Activated CD4-positive, CD25-positive, alpha-beta regulatory T cell treated with anti-CD3 and anti-CD28 coated beads, Interleukin-2, amount 50 U/mL, for 72 hours (primary cell): Measurements from ENCODE around the gene LNPEP.

Source experiments
- DNase-seq: peaks from one replicate; pipeline ENCODE4 v3.0.0; 2021

The LNPEP gene

DNA sequence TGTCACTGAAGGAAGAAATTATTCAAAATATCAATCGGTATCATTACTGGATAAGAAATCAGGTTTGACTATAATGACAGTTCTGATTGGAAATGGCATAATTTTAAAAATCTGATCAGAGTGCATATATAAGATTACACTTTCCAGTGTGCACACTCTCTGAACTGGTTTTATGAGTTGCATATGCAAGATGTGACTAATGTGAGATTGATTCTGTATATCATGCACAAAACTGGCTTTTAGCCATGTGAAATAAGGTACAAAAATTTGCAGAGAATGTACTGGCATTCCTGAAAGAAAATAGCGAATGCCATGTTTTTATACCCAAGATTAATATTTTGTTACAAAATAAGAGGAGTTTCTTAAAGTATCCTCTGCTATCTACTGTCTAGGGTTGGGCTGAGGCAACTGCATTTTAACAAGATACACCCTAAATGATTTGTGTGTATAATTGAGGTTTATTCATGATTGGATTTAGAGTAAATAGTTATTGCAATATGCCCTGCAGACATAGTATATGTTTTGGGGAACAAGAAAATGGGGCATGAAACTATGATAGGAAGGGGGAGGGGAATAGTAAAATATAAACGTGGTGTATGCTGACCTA lies 70.7 kb downstream of the LNPEP start:
- no peak for DNase-seq

DNA sequence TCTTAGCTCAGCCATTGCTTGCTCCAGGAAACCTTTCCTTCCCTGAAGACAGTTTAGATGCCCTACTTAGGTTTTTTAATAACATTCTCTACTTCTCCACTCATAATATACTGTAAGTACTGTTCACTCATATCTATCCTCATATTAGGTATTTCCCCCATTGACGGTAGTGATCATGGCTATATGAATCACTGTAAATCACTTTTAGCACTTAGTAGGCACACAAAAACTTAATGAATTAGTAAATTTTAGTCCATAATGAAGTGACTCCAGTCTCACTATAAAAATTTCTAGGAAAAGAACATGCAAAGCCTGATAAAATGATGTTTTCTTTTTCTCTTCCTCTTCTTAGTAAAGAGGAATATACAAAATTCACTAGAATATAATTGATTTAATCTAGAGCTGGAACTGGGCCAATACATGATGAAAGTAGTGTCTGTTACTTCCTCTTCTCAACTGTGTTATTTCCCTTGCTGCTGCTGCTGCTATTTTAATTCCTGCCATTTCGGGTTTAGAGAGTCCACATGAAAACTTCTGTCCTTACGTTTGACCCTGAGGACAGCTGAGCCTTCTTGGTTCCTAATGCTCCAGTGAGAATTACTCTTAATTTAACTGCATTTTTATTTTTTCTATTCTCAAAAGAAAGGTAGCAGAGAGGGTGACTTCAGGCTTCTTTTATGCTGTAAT lies 73.5 kb downstream of the LNPEP start:
- no peak for DNase-seq

DNA sequence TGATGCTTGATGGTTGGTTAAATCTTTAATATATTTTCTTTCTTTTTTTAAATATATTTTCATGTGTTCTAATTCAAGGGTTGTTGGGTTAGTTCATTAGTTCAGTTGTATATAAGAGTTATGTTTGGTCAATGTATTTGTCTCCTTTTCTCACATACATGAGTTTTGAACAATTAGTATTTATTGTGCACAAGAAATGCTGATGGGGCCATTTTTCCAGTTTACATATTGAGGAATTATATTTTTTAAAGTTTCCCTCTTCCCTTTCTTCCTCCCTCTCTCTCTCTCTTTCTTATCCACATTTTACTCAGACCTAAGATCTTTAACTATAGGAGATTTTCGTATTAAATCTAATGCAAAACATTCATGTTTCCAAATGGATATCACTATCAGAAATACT lies 74.0 kb downstream of the LNPEP start:
- DNase-seq: no peak

DNA sequence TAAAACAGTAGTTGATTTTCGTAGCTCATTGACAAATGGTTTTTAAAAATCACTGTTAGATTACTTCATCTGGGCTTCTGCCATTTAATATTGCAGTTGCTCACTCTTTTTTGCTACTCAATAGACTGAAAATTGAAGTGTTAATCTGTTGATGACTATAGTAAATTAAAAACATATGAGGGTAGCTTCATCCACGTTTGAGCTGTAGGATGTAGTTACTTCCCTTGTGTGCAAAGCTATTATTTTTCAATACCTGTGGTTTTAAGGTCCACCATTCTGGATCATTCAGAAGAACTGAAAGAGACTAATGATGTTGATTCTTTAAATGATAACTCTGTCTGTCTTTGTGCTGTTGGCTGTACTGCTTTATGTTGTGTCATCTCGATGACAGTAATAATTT lies 74.7 kb downstream of the LNPEP start:
- DNase-seq: no peak

DNA sequence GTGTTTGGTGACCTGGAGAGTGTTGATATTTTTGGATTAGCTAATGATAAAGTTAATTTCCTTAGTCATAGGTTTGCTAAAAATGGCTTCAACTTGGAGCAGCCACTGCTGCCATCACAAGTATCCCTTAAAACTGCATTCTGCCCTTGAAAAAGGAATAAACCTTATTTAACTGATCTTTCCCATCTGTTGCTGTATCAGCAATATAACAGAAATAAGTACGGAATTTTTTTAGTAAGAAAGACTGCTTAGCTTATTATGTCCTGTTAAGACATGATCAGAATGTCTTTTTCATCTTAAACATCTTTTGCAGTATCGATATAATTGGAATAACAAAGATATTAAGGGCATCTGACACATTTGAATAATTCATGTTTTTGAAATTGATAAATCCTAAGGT lies 75.7 kb downstream of the LNPEP start:
- DNase-seq: no peak

DNA sequence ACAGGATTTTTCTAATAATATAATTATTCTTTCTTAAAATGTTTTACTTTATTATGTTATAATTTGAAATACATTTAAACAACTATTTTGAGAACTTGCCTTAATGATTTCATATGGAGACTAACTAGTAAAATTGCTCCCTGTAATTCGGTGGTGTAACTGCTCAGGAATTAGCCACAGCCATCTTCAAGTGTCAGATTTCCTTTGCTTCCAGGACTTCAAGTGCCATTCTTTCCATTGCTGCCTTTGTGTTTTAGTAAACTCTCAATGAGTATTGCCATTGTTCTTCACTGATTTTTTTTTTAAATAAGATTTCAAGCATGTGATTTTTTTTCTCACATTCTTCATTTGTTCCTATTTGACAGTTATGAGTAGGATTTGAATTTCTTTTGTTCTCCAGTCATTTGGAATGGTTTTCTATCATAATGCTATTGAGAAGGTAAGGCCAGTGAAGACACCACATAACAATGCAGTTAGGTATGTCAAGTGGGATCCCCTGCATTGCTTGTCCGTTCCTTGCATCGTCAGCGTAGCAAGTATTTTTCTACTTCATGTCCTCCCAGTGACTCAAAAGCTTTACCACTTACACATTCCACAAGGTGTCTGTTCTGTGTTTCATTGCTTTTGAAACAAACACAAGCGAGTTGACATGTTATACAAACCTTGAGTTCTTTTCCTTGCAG lies 83.7 kb downstream of the LNPEP start:
- no peak for DNase-seq

DNA sequence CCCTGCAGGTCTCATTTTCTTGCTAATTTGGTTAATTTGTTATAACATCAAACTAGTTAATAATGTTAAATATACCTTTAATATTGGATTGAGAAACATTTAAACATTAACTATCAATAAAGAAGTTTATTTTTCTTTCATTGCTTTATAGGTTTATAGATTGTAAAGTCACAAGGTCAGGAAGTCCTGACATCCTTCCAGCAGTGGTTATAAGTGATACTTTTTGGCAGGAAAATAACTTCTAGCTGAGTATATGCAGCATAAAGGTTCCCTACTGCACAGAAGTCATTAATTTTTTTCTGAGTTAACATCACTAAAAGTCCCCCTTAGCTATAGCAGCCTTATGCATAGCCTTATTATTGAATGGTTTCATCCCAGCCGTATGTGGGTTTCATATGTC lies 85.5 kb downstream of the LNPEP start:
- DNase-seq: no peak

DNA sequence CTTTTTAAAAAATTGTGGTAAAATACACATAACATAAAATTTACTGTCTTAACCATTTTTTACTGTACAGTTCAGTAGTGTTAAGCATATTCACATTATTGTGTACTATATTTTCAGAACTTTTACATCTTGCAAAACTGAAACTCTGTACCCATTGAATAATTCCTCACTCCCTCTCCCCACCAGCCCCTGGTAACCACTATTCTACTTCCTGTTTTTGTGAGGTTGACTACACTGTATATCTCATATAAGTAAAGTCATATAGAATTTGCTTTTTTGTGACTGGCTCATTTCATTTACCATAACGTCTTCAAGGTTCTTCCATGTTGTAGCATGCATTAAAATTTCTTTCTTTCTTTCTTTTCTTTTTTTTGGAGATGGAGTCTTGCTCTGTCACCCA lies 87.0 kb downstream of the LNPEP start:
- no peak for DNase-seq

DNA sequence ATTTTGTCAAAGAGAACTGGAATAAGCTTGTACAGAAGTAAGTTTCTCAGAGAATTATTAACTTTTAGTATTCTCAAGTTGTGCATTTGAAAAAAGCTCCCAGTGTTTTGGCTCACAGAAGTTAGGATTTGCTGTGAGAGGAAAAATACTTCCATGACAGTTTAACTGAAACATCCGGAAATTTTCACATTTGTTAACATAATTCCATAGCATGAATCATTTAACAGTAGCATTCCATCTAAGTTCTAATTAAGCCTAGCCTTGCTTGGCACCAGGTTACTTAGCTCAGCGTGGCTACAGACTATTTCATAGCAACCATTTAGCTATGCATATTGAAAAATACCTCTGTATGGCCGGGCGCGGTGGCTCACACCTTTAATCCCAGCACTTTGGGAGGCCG lies 90.8 kb downstream of the LNPEP start:
- no peak for DNase-seq

DNA sequence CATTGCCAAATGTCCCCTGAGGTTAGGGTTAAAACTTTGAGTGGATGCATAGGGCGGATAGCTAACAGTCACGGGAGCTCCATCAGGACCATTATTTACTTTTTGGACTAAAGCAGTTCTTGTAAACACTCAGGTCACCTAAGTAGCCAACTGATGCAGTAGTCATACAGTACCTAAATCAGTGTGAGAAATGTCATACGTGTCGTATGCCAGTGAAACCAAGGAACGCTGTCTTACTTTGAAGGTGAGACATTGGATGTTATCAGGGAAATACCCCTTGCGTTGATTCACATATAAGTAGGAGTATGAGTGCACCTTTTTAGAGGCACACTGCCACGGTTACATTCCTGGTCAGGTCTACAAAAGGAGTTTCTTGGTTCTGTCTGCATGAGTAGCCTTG lies 101.9 kb downstream of the LNPEP start:
- DNase-seq: no peak

DNA sequence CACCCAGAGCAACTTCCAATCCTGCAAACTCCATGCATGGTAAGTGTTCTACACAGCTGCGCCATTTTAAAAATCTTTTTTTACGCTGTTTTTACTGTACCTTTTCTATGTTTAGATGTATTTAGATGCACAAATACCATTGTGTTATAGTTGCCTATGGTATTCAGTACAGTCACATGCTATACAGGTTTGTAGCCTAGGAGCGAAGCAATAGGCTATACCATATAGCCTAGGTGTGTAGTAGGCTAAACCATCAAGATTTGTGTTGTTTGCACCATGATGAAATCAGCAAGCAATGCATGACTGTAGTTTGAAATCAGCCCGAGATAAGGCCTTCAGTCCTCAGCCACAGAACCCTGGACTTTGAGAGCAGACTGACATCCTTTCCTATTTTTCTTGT lies 105.4 kb downstream of the LNPEP start:
- DNase-seq: no peak

DNA sequence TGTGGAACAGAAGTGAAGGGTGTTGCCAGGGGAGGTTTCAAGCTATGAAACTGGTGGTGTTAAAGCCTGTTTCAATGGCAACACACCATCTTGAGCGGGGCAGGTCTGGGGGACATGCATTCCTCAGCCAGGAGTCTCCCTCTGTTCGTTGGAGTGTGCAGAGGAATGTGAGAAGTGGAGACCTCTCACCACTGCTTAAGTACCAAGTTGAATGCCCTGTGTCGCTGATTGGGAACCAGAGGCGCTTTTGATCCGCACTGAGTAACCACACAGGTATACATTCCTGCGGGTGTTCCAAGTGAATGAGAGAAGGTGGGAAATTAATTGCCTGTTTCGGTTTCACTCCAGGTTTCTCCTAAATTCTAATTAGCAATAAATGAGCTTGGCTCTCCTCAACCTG lies 107.1 kb downstream of the LNPEP start:
- no peak for DNase-seq

DNA sequence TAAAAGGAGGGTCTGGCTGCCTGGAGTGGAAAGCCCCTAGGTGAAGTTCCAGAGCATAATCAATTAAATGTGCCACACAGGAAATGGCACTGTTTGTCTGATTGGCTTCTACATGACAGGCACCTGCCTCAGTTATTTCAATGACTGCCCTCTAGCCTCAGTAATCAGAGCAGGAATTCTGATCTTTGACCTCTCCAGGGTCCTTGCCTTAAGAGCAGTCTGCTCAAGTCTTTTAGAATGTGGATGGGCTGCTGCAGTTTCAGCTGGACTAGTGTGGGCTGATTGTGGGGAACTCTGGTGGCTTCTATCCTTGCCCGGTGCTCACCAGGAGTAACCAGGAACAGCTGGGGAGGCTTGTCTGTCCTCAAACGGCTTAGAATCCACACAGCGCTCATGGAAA lies 107.6 kb downstream of the LNPEP start:
- DNase-seq: no peak

DNA sequence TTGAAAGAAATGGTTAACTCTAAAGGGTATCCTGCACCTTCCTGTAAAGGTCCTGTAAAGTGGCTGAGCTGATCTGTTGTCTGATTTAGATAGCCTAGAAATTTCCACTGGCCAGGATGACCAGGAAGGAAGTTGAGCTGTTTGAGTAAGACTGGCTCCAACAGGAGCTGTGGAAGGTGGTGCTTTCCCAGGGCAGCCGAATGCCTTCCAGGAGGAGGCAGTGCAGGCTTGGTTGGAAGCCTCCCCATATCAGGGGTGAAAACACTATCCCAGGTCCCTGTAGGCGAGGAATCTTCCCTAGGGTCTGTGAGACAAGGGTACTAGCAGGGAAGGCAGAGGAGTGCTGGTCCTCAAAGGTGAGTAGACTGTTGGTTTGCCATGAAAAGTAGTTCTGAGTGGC lies 108.2 kb downstream of the LNPEP start:
- DNase-seq: no peak

DNA sequence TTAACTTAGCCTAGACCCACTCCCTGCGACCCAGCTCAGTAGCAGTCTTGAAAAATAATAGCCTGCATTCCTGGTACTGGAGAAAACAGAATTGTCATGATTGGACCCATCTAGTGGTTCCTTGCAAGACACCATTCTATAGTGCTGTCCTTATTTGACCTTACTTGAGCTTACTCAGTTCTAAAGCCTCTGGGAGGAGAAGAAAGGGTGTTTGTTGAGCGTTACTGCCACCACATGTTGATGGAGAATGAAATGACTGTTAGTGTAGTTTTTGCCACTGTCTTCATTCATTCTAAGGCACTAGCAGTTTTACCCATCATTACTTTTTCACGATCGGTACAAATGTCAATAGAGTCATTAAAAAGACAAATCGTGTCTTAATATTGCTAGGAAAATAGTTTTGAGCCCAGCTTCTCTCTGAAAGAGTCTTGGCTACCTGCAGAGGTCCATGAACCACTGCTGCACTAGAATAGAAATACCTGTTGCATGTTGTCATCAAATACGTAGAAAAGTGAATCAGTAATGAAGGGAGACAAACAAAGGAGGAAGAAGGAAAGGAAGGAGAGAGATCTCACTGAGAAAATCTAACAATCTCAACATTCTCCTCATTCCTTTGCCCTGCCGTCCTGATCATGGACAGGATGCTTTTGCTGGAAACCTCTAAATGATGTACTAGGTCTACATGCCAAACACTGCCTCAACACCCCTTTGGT lies 110.5 kb downstream of the LNPEP start:
- no peak for DNase-seq

DNA sequence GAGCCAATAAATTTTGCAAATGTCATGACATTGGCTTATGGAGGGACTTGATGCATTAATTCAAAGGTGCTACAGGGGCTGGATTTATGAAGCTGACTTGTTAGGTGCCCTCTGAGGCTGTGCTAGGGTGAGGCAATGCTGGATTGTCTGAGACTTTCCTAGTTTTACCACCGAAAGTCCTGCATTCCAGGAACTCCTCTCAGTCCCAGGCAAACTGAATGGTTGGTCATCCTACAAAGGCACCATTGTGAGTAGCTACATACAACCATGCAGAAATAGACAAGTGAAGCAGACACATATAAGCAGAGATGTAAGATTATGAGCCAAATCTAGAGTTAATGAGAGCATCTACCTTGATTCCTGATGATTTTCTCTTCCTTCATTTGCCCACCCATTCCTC lies 111.2 kb downstream of the LNPEP start:
- no peak for DNase-seq

DNA sequence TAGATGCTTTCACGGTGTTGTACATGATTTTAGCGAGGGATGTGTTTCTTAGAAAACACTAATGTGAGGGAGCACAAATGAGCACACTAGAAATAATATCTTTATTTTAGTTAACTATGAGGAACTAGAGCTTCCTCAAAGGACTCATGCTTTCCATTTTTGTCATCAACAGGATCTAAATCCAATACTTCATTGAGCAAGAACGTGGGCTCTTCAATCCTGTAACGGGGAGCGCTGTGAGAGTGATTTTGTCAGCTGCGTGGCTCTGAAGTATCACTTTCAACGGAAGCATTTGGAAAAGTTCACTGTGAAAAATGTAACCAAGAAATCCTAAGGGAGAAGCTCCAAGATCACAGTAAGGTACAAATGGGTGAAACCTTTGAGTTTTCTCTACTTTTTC lies 113.3 kb downstream of the LNPEP start:
- no peak for DNase-seq

DNA sequence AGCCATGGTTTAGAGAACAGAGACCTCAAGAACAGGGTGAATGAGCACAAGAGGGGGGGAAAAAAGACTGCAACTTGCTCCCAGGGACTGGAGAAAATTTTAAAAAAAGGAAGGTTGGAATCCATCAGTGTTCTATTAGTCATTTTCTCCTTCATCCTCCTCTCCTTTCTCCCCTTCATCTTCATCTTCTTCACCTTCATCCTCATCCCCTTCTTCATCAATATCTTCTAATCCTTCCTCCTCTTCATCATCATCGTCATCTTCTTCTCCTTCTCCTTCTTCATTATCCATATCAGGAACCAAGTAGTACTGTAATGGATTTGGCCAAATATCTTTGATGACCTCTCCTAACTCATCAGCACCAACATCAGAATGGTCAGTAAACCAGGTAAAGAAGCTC lies 120.4 kb downstream of the LNPEP start:
- DNase-seq: no peak

DNA sequence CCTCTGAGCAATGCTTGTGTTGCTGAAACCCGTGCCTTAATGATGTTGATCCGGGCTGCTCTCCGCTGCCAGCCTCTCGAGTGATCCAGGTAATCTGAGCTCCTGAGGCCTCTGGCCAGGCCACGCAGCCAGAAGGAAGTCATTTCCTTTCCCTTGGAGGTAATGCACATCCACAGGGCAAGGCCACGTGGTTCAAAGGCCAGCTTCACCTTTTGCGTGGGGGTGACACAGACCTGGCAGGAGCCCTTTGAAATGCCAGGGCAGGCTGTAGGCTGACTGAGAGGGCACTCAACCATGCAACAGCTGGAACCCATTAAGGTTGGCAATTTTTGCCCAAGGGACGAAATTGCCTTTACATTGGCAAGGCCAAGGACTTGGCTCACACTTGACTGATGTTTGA lies 126.2 kb downstream of the LNPEP start:
- DNase-seq: no peak

DNA sequence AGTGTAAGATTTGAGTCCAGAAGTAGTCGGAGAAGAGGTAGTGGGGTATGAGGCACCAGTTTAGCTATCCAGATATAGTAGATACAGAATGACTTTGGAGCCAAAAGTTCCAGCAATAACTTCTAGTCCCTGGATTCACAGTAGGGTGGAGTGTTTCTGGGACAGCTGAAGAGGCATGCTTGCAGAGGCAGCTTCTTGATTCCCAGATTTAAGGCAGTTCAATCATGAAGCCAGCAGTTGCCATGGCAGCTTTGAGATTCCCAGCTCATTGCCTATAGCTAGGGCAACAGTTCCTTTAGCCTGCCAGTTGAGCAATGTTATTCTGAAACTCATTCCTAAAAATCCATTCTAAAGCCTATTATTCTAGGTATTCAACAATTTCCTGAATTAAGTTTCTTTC lies 127.4 kb downstream of the LNPEP start:
- DNase-seq: no peak

DNA sequence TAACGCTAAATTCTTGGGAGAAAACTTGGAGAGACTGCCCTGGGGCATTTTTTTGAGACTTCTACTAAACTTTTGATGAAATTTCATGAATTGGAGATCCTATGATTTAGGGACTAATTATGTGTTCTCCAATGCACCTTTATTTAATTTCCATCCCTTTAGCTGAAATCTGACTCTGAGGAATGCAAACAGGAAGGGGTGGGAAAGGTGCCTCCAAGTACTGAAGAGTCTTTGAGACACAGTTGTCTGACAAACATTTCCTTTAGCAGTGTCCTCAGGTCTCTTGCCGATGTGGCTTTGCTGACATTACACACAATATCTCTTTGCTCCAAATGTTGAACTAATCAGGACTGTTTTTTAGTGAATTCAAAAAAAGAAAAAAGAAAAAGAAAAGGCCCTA lies 129.6 kb downstream of the LNPEP start:
- DNase-seq: no peak

DNA sequence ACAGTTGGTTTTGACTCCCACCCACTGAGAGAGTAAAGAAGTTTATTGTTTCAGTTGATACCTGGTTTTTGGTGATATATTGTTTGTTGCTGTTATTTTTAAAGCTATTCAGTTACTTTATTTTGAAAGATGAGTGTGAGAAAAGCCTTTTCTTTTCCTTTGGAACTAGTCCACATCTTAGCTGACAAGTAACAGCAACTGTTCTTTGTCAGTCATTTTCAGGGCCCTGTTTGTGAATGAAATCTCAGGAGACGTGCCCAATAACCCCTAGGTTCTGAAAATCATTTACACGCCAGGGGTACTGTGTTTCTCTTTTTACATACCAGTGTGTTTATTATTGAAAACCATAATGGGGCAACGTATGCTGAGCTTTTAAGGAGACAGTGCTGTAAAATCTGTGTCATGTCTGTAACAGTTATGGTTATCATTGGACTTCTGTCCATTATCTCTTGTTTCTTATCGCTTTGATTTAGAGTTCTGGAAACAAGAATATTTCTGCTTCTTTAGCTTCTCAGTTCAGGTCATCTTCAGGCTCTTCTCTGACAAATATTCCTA lies 131.5 kb downstream of the LNPEP start:
- no peak for DNase-seq

DNA sequence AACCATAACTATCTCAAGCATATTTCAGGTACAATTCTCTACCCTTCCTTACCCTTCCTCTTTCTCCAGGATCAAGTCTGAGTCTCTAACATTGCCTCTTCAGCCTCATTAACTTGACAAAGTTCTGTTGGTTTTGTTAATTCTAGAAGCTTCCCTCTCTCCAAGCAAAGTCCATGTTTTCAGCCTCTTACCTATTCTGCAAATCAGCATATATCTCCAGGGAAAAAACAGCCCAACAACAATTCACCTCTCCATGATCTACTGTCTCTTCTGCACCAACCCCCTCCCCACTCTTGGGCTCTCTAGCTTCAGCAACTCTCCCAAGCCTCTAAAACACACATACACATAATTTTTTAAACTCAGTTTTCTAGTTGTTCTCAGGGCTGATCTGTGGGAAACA lies 134.4 kb downstream of the LNPEP start:
- DNase-seq: no peak

DNA sequence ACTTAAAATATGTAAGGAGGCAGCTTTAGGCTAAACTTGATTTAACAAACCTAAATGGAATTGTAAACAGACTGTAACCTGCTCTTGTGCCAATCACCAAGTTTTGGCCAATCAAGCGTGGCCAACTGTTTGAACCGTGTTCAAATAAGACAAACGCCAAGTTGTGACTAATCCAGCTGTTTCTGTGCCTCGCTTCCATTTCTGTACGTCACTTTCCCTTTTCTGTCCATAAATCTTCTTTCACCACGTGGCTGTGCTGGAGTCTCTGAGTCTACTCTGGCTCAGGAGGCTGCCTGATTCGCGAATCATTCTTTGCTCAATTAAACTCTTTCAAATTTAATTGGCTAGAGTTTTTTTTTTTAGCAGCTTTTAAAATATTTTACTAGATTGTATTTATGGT lies 135.2 kb downstream of the LNPEP start:
- DNase-seq: no peak
